BLaER1 (cell line): ENCODE results near the gene CISTR.

Experiments
- H3K27ac ChIP-seq: shearing (Covaris generic); formaldehyde crosslinking; 2 replicates; pipeline ENCODE4 v1.8.1; 2022
- H3K27me3 ChIP-seq: shearing (Covaris generic); formaldehyde crosslinking; 2 replicates; pipeline ENCODE4 v1.8.1; 2022
- H3K36me3 ChIP-seq: shearing (Covaris generic); formaldehyde crosslinking; 2 replicates; pipeline ENCODE4 v1.8.1; 2022
- H3K4me1 ChIP-seq: shearing (Covaris generic); formaldehyde crosslinking; 2 replicates; pipeline ENCODE4 v1.8.1; 2022
- H3K4me2 ChIP-seq: shearing (Covaris generic); formaldehyde crosslinking; 2 replicates; pipeline ENCODE4 v1.8.1; 2022
- H3K4me3 ChIP-seq: shearing (Covaris generic); formaldehyde crosslinking; 2 replicates; pipeline ENCODE4 v1.8.1; 2022
- H3K9ac ChIP-seq: shearing (Covaris generic); formaldehyde crosslinking; 2 replicates; pipeline ENCODE4 v1.8.1; 2022
- H3K9me3 ChIP-seq: shearing (Covaris generic); formaldehyde crosslinking; 2 replicates; pipeline ENCODE4 v1.8.1; 2022
- H4K20me1 ChIP-seq: shearing (Covaris generic); formaldehyde crosslinking; 2 replicates; pipeline ENCODE4 v1.8.1; 2022
- Cebpa-rat ChIP-seq: shearing (Covaris generic); IDR thresholded peaks from 2 replicates; pipeline ENCODE4 v1.8.1; 2022

Gene CISTR

GRCh38 chr12:53737093-53737808 lies 14.5 kb downstream of the CISTR start:
- peaks cover 10% of the 10 kb centered on the region; the same call in 1 of the 2 replicates for H4K20me1 ChIP-seq
- H3K27ac ChIP-seq, result no peak overlapping the region
- H3K9me3 ChIP-seq, result no peaks in the 10 kb centered on the region
- H3K4me1 ChIP-seq, result 0 out of 2 replicates have a peak, but pooled peaks cover 5% of the 10 kb centered on the region
- H3K27me3 ChIP-seq, result peaks cover 70% of the 10 kb centered on the region
- H3K9ac ChIP-seq, result no peak overlapping the region
- H3K4me2 ChIP-seq, result no peak overlapping the region
- no peaks in the 10 kb centered on the region for H3K36me3 ChIP-seq
- TF ChIP-seq Cebpa-rat, result no peak
- H3K4me3 ChIP-seq, result no peak overlapping the region

DNA sequence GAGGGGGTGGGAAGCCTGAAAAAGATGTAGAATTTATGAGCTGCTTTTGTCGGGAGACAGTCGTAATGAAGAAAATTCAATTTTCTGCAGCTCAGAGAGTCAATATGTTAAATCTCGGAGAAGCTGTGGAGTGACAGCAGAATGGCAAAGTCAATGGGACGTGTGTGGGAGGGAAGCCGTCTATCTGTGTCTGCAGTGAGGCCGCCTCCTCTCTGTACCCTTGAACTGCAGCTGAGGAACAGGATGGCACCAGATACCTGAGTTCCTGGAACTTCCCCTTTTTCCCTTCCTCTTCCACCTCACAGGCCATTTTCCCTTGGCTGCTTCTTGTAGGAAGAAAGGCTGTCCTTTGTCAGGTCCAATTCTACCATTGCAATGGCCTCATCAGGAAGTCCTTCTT lies 15.2 kb downstream of the CISTR start:
- no peak overlapping the region for H3K4me3 ChIP-seq
- 0 out of 2 replicates have a peak, but pooled peaks cover 5% of the 10 kb centered on the region for H3K4me1 ChIP-seq
- H3K36me3 ChIP-seq, result no peaks in the 10 kb centered on the region
- peaks cover 10% of the 10 kb centered on the region; the same call in 1 of the 2 replicates for H4K20me1 ChIP-seq
- no peak overlapping the region for H3K27ac ChIP-seq
- no peak for TF ChIP-seq Cebpa-rat
- peaks cover 63% of the 10 kb centered on the region for H3K27me3 ChIP-seq
- no peaks in the 10 kb centered on the region for H3K9me3 ChIP-seq
- no peak overlapping the region for H3K4me2 ChIP-seq
- no peak overlapping the region for H3K9ac ChIP-seq

DNA sequence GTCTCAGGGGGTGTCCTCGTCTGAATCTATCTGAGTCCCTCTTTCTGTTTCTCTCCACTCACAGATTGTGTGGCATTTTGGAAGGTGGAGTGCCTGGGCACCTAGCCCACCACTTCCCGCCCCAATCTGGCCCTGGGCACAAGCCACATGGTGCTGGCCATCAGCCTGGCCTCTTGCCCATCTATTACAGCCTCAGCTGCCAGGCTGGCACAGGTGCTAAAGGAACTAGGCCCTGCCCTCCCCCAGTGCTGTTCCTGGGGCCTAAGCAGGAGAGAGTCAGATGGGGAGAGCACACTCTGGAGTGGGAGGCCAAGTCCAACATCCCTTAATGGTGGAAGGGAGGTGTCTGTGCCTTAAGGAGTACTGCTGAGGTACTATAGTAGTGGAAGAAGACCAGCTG lies 16.2 kb downstream of the CISTR start:
- H3K9ac ChIP-seq, result no peak overlapping the region
- TF ChIP-seq Cebpa-rat, result no peak
- H3K27me3 ChIP-seq, result peaks cover 53% of the 10 kb centered on the region
- H3K36me3 ChIP-seq, result no peaks in the 10 kb centered on the region
- H3K4me2 ChIP-seq, result no peak overlapping the region
- H4K20me1 ChIP-seq, result peaks cover 10% of the 10 kb centered on the region; the same call in 1 of the 2 replicates
- no peak overlapping the region for H3K4me3 ChIP-seq
- no peak overlapping the region for H3K27ac ChIP-seq
- H3K4me1 ChIP-seq, result 0 out of 2 replicates have a peak, but pooled peaks cover 5% of the 10 kb centered on the region
- H3K9me3 ChIP-seq, result no peaks in the 10 kb centered on the region

DNA sequence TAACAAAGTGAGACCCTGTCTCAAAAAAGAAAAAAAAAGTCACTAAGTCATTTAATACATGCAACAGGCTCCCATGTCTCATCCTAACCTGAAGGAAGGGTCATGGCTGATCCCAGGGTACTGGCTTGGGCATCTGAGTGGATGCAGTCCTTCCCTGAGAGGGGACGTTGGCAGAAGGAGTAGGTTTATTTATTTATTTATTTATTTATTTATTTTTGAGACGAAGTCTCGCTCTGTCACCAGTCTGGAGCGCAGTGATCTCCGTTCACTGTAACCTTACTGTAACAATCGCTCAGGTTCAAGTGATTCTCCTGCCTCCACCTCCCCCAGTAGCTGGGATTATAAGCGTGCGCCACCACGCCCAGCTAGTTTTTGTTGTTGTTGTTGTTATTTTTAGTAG lies 17.4 kb downstream of the CISTR start:
- peaks cover 41% of the 10 kb centered on the region for H3K27me3 ChIP-seq
- no peaks in the 10 kb centered on the region for H3K36me3 ChIP-seq
- H3K9me3 ChIP-seq, result no peaks in the 10 kb centered on the region
- no peak overlapping the region for H3K4me3 ChIP-seq
- no peak overlapping the region for H3K9ac ChIP-seq
- no peak overlapping the region for H3K27ac ChIP-seq
- no peak overlapping the region for H3K4me2 ChIP-seq
- TF ChIP-seq Cebpa-rat, result no peak
- H4K20me1 ChIP-seq, result peaks cover 10% of the 10 kb centered on the region; the same call in 1 of the 2 replicates
- H3K4me1 ChIP-seq, result 0 out of 2 replicates have a peak, but pooled peaks cover 5% of the 10 kb centered on the region

DNA sequence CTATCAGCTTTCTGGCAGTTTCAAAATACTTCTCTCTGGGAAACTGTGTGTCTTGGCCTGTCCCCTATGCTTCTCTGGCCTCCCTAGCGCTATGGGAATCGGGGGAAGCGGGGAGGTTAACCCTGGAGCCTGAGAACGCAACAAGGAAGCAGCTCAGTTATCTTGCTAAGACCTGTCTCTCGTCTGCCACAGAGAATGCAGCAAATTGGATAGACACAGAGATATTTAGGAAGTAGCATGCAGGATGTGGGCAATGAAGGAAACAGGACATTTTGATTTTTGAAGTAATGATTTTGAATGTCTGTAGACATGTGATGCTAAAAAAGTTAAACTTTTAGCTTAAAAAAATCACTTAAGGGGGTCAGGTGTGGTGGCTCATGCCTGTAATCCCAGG lies 18.0 kb downstream of the CISTR start:
- no peaks in the 10 kb centered on the region for H3K9me3 ChIP-seq
- peaks cover 10% of the 10 kb centered on the region; the same call in 1 of the 2 replicates for H4K20me1 ChIP-seq
- H3K4me3 ChIP-seq, result no peak overlapping the region
- no peak overlapping the region for H3K9ac ChIP-seq
- no peak overlapping the region for H3K4me2 ChIP-seq
- no peaks in the 10 kb centered on the region for H3K36me3 ChIP-seq
- 0 out of 2 replicates have a peak, but pooled peaks cover 5% of the 10 kb centered on the region for H3K4me1 ChIP-seq
- TF ChIP-seq Cebpa-rat, result no peak
- no peak overlapping the region for H3K27ac ChIP-seq
- H3K27me3 ChIP-seq, result peaks cover 35% of the 10 kb centered on the region

DNA sequence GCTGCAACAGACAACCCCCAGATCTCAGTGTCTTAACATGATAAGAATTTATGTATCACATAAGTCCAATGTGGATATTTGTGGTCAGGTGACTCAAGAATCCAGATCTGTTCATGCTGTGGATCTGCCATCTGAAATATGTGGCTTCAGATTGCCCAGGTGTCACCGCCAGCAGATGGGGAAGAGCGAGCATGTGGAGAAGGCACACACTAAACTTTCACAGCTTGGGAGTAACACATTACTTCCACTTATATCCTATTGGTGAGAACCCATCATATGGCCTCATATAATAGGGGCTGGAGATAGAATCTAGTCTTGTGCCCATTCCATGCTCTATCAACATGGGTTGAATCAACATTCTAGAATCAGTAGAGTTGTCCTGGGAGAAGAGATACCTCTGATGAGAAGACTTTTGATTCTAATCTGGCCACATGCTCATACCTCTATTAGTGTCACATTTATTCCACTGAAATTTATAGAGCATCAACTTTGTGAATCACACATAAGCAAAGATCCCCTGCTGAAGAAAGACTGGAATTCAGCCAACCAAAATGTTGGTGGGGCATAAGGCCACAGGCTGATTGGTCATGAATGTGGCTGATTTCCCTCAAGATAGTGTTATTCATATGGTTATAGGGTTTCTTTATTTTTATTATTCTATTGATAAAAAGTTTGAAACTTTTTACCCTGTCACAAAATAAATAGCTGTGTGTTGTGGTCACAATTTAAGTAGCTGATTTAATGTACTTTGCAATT lies 18.6 kb downstream of the CISTR start:
- H3K4me3 ChIP-seq, result no peak overlapping the region
- no peak for TF ChIP-seq Cebpa-rat

DNA sequence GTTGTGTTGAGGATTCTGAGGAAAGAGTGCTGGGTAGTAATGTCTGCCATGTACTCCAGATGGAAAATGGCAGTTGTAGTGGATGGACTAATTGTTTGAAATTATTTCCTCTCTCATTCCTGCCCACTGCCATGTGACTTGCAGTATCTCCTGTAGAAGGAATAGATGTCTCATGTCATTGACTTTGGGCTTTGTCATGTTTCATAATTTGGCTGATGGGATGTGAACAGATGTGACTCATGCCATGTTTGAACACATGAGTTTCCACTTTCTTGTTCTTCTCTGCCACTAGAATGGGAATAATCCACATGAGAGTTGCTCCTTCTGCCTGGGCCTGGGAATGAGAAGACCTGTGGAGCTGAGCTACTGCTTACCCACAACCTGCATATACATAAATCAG lies 22.1 kb downstream of the CISTR start:
- Histone ChIP-seq H3K4me2 (no peak overlapping the region), H3K4me1 (peaks cover 25% of the 10 kb centered on the region), H4K20me1 (peaks cover 10% of the 10 kb centered on the region; the same call in 1 of the 2 replicates), H3K4me3 (no peak overlapping the region), H3K27ac (no peak overlapping the region), H3K36me3 (peaks cover 8% of the 10 kb centered on the region; the same call in 1 of the 2 replicates), H3K9me3 (no peaks in the 10 kb centered on the region), H3K27me3 (no peaks in the 10 kb centered on the region), H3K9ac (no peak overlapping the region)
- no peak for TF ChIP-seq Cebpa-rat

More for the DNA sequence above, 18.6 kb downstream of the CISTR start:
- H3K4me2 ChIP-seq, result no peak overlapping the region
- H3K9ac ChIP-seq, result no peak overlapping the region
- peaks cover 10% of the 10 kb centered on the region; the same call in 1 of the 2 replicates for H4K20me1 ChIP-seq
- H3K36me3 ChIP-seq, result no peaks in the 10 kb centered on the region
- H3K27me3 ChIP-seq, result peaks cover 29% of the 10 kb centered on the region
- peaks cover 5% of the 10 kb centered on the region; the same call in 1 of the 2 replicates for H3K4me1 ChIP-seq
- no peak overlapping the region for H3K27ac ChIP-seq
- no peaks in the 10 kb centered on the region for H3K9me3 ChIP-seq

- peaks cover 10% of the 10 kb centered on the region; the same call in 1 of the 2 replicates for H4K20me1 ChIP-seq
- TF ChIP-seq Cebpa-rat, result no peak
- H3K4me3 ChIP-seq, result no peak overlapping the region
- no peak overlapping the region for H3K9ac ChIP-seq
- H3K36me3 ChIP-seq, result peaks cover 22% of the 10 kb centered on the region; the same call in 1 of the 2 replicates
- H3K27ac ChIP-seq, result no peak overlapping the region
- no peaks in the 10 kb centered on the region for H3K27me3 ChIP-seq
- H3K4me1 ChIP-seq, result peaks cover 20% of the 10 kb centered on the region
- H3K4me2 ChIP-seq, result peak overlapping the region; percentile 72
- no peaks in the 10 kb centered on the region for H3K9me3 ChIP-seq
Observed at GRCh38 chr12:53728206-53728605, 23.6 kb downstream of the CISTR start.

GRCh38 chr12:53727310-53728041 lies 24.3 kb downstream of the CISTR start, which contains the start of gene CALCOCO1:
Gene CALCOCO1, minus strand, starts transcription at chr12:53727452. Its CDS starts 2,210 bp downstream, at chr12:53725242.
- Histone ChIP-seq H3K9me3 (no peaks in the 10 kb centered on the region), H3K4me3 (peak within 1 kb of the TSS; percentile 82), H4K20me1 (peaks cover 10% of the 10 kb centered on the region; the same call in 1 of the 2 replicates), H3K4me1 (peaks cover 20% of the 10 kb centered on the region), H3K4me2 (peak within 1 kb of the TSS; percentile 88), H3K27ac (no peak within 1 kb of the TSS), H3K9ac (peak within 1 kb of the TSS; percentile 79), H3K36me3 (peaks cover 28% of the 10 kb centered on the region), H3K27me3 (no peaks in the 10 kb centered on the region)
- no peak for TF ChIP-seq Cebpa-rat
